ENCODE measurements around the gene FGF5. TPM values are rescaled to one million over a fixed set of nuclear protein-coding genes. Genes with fewer than 3 reads are reported as not detected.

FGF5 gene
- total RNA-seq, 3 donors from 2014 or later (not counting 1 experiment from before 2014, with no cell fraction given): 0.09 TPM; not detected in 1

- no peaks in the 10 kb centered on the region for H3K4me1 Mint-ChIP-seq
- H3K9me3 ChIP-seq (ENCODE audit: control insufficient read depth, insufficient read depth, low read length): no peaks in the 10 kb centered on the region
- peaks cover 9 to 26% of the 10 kb centered on the region in 2 donors for H3K27me3 Mint-ChIP-seq (ENCODE audit: low read depth in 2 of 2)
- no peak overlapping the region for H3K4me3 Mint-ChIP-seq
- H3K27me3 ChIP-seq (ENCODE audit: control insufficient read depth, insufficient read depth, low read length): no peaks in the 10 kb centered on the region
- no peak overlapping the region for H3K4me3 ChIP-seq (ENCODE audit: low read length)
- H3K27ac ChIP-seq (ENCODE audit: low read length): no peak overlapping the region
- H3K36me3 Mint-ChIP-seq: no peaks in the 10 kb centered on the region
- no peaks in the 10 kb centered on the region for H3K36me3 ChIP-seq (ENCODE audit: control insufficient read depth, insufficient read depth, low read length)
- 95% methylated on average over 4 of the region's 10 CpGs for WGBS (ENCODE audit: insufficient coverage)
- DNase-seq (no peak), ATAC-seq (no peak)
- H3K27ac Mint-ChIP-seq: no peak overlapping the region
- no peaks in the 10 kb centered on the region for H3K4me1 ChIP-seq (ENCODE audit: control insufficient read depth, insufficient read depth, low read length)
- H3K9me3 Mint-ChIP-seq: no peaks in the 10 kb centered on the region
- intact Hi-C loops (cut with micrococcal nuclease): no loop called here
- no peak for TF ChIP-seq CTCF (IDR thresholded peaks at IDR 0.05)
These were observed 41.5 kb downstream of the FGF5 start for GRCh38 chr4:80307774-80308465.

- 80% methylated on average over 4 of the region's 4 CpGs for WGBS (ENCODE audit: insufficient coverage)
- no peak for TF ChIP-seq CTCF (IDR thresholded peaks at IDR 0.05)
These were observed 42.0 kb downstream of the FGF5 start for GRCh38 chr4:80308466-80308822.

GRCh38 chr4:80309294-80310004, 43.0 kb downstream of the FGF5 start:
- WGBS (ENCODE audit: insufficient coverage): 82% methylated on average over 3 of the region's 5 CpGs

More at GRCh38 chr4:80308466-80308822, 42.0 kb downstream of the FGF5 start:
- intact Hi-C loops (cut with micrococcal nuclease): no loop called here
- Histone ChIP-seq H3K9me3 (ENCODE audit: control insufficient read depth, insufficient read depth, low read length) (no peaks in the 10 kb centered on the region), H3K4me1 (ENCODE audit: control insufficient read depth, insufficient read depth, low read length) (no peaks in the 10 kb centered on the region), H3K4me3 (ENCODE audit: low read length) (no peak overlapping the region), H3K27ac (ENCODE audit: low read length) (no peak overlapping the region), H3K36me3 (ENCODE audit: control insufficient read depth, insufficient read depth, low read length) (no peaks in the 10 kb centered on the region), H3K27me3 (ENCODE audit: control insufficient read depth, insufficient read depth, low read length) (no peaks in the 10 kb centered on the region)
- H3K27me3 Mint-ChIP-seq (ENCODE audit: low read depth in 2 of 2): peaks cover 9 to 26% of the 10 kb centered on the region in 2 donors
- H3K4me1 Mint-ChIP-seq: no peaks in the 10 kb centered on the region
- no peaks in the 10 kb centered on the region for H3K9me3 Mint-ChIP-seq
- ATAC-seq (no peak), DNase-seq (no peak)
- H3K36me3 Mint-ChIP-seq: no peaks in the 10 kb centered on the region
- no peak overlapping the region for H3K27ac Mint-ChIP-seq
- no peak overlapping the region for H3K4me3 Mint-ChIP-seq

More at GRCh38 chr4:80309294-80310004, 43.0 kb downstream of the FGF5 start:
- ATAC-seq (no peak), DNase-seq (no peak)
- Histone ChIP-seq H3K9me3 (ENCODE audit: control insufficient read depth, insufficient read depth, low read length) (no peaks in the 10 kb centered on the region), H3K36me3 (ENCODE audit: control insufficient read depth, insufficient read depth, low read length) (no peaks in the 10 kb centered on the region), H3K4me1 (ENCODE audit: control insufficient read depth, insufficient read depth, low read length) (no peaks in the 10 kb centered on the region), H3K27me3 (ENCODE audit: control insufficient read depth, insufficient read depth, low read length) (no peaks in the 10 kb centered on the region), H3K27ac (ENCODE audit: low read length) (no peak overlapping the region), H3K4me3 (ENCODE audit: low read length) (no peak overlapping the region)
- H3K4me3 Mint-ChIP-seq: no peak overlapping the region
- no peaks in the 10 kb centered on the region for H3K9me3 Mint-ChIP-seq
- H3K4me1 Mint-ChIP-seq: no peaks in the 10 kb centered on the region
- no peaks in the 10 kb centered on the region for H3K36me3 Mint-ChIP-seq
- H3K27ac Mint-ChIP-seq: no peak overlapping the region
- peaks cover 9 to 26% of the 10 kb centered on the region in 2 donors for H3K27me3 Mint-ChIP-seq (ENCODE audit: low read depth in 2 of 2)
- intact Hi-C loops (cut with micrococcal nuclease): no loop called here
- no peak for TF ChIP-seq CTCF (IDR thresholded peaks at IDR 0.05)
